Lower leg skin (tissue), 3 donors: ENCODE data around the gene MCUR1.

Experiments used
- POLR2A ChIP-seq, 2 donors: fragments of 450-650 bp; IDR thresholded peaks; one replicate each; pipeline ENCODE4 v1.6.1; 2016 to 2017; ENCODE audit warnings: antibody characterized with exemption in 2 of 2, mild to moderate bottlenecking in 1 of 2, moderate library complexity in 1 of 2
- TF ChIP-seq, protein P1 (sequence below), 3 donors: fragments of 450-650 bp; IDR thresholded peaks; one replicate each; pipeline ENCODE4 v1.5.1; 2016; ENCODE audit warnings: antibody characterized with exemption in 3 of 3, mild to moderate bottlenecking in 3 of 3, moderate library complexity in 2 of 3

DNA sequence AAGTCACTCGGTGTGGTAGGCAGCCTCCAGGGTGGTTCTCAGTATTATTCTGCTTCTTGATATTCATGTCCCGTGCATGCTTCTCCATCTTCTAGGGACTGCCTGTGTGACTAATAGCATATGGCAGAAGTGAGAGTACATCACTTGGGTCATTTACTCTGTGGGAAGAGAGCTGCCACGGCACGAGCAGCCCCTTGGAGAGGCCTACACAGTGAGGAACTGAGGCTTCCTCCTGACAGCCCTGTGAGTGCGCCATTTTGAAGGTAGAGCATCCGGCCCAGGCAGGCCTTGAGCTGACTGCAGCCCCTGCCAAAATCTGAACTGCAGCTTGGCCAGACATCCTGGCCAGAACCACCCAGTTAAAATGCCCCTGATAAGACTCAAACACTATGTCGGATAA lies 17.3 kb upstream of the MCUR1 start:
- TF ChIP-seq, protein P1, sequence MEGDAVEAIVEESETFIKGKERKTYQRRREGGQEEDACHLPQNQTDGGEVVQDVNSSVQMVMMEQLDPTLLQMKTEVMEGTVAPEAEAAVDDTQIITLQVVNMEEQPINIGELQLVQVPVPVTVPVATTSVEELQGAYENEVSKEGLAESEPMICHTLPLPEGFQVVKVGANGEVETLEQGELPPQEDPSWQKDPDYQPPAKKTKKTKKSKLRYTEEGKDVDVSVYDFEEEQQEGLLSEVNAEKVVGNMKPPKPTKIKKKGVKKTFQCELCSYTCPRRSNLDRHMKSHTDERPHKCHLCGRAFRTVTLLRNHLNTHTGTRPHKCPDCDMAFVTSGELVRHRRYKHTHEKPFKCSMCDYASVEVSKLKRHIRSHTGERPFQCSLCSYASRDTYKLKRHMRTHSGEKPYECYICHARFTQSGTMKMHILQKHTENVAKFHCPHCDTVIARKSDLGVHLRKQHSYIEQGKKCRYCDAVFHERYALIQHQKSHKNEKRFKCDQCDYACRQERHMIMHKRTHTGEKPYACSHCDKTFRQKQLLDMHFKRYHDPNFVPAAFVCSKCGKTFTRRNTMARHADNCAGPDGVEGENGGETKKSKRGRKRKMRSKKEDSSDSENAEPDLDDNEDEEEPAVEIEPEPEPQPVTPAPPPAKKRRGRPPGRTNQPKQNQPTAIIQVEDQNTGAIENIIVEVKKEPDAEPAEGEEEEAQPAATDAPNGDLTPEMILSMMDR (IDR thresholded peaks at IDR 0.05): no peak
- no peak for TF ChIP-seq POLR2A (IDR thresholded peaks at IDR 0.05)
